HG03354 (cell line): ENCODE data around the gene UHMK1.
"Not testable (repeated sequence)": the region's sequence is repeated elsewhere in the genome, so short reads cannot be mapped to it uniquely, and the experiment has no call there.

Source experiments
- ATAC-seq: cut with Tn5 transposase; IDR thresholded peaks from one replicate; pipeline ENCODE4 v1.9.1; 2021; ENCODE audit warnings: mild to moderate bottlenecking; ENCODE audit not compliant: unreplicated experiment, poor library complexity, severe bottlenecking

The UHMK1 gene, protein sequence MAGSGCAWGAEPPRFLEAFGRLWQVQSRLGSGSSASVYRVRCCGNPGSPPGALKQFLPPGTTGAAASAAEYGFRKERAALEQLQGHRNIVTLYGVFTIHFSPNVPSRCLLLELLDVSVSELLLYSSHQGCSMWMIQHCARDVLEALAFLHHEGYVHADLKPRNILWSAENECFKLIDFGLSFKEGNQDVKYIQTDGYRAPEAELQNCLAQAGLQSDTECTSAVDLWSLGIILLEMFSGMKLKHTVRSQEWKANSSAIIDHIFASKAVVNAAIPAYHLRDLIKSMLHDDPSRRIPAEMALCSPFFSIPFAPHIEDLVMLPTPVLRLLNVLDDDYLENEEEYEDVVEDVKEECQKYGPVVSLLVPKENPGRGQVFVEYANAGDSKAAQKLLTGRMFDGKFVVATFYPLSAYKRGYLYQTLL

DNA sequence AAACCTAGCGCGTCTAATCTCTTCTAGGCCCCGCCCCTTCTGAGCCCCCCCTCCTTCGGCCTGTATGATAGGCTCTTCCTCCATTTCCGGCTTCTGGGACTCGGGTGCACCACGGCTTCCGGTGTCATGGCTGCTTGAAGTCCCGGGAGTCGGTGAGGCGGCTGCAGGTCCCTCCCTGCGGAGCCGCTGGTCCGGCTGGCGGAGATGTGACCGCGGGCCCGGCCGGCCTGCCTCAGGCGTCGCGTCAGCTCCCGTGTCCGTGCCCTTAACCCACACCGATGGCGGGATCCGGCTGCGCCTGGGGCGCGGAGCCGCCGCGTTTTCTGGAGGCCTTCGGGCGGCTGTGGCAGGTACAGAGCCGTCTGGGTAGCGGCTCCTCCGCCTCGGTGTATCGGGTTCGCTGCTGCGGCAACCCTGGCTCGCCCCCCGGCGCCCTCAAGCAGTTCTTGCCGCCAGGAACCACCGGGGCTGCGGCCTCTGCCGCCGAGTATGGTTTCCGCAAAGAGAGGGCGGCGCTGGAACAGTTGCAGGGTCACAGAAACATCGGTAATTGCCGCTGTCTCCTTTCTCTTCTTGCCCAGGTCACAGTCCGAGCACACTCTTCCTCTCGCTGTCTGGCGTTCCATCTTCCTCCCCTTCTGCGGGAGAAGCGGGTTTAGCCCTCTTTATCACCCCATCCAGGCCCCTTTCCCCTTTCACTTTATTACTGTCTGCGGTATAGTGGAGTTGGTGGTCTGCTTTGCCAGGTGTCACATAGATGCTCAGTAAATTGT, at the start of gene UHMK1:
UHMK1 (plus strand) TSS at position 96 of the 773 bp plus-strand sequence; CDS start at position 279, 183 bp downstream.
- ATAC-seq: peak; percentile 98

DNA sequence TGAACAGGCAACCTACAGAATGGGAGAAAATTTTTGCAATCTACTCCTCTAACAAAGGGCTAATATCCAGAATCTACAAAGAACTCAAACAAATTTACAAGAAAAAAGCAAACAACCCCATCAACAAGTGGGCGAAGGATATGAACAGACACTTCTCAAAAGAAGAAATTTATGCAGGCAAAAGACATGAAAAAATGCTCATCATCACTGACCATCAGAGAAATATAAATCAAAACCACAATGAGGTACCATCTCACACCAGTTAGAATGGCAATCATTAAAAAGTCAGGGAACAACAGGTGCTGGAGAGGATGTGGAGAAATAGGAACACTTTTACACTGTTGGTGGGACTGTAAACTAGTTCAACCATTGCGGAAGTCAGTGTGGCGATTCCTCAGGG, 43.3 kb upstream of the UHMK1 start:
- not testable (repeated sequence) for ATAC-seq

DNA sequence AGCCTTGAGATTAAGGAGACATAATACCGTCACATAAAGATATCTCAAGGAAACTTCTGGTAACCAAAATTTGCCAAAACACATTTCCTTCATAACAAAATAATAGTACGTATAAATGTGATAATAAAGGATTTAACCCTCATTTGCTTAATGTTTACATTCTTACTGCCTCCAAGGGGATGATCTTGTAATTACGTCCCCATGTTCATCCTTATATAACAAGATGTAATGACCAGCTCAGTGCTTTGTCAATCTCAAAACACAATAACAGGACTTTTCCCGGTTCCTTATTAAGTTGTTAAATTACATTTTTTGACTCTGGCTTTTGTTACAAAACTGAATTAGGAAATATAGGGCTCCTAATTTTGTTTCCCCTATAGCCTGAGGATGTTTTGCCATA, 41.3 kb upstream of the UHMK1 start:
- no peak for ATAC-seq

DNA sequence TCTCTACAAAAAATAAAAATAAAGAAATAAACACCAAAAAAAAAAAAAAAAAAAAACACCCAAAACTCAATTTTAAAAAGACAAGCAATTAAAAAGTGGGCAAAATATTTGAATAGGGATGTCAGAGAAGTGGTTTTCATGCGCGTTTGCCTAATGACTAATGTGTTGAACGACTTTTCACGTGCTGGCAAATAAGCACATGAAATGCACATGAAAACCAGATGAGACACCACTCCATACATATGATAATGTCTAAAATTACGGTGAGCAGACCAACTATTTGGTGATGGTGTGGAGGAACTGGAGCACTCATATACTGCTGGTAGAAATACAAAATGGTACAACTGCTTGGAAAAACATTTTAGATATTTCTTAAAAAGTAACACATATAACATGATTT, 39.4 kb upstream of the UHMK1 start:
- ATAC-seq: no peak

DNA sequence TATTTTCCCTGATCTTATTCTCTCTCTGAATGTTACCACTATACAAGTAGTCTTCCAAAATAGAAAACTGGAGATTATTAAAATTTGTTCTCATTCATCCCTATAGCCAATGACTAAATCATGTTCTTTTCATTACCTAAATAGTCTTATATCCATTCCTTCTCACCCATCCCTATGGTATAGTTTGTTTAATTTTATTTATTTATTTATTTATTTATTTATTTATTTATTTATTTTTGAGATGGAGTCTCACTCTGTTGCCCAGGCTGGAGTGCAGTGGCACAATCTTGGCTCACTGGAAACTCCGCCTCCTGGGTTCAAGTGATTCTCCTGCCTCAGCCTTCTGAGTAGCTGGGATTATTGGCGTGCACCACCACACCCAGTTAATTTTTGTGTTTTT, 35.2 kb upstream of the UHMK1 start:
- ATAC-seq: not testable (repeated sequence)

DNA sequence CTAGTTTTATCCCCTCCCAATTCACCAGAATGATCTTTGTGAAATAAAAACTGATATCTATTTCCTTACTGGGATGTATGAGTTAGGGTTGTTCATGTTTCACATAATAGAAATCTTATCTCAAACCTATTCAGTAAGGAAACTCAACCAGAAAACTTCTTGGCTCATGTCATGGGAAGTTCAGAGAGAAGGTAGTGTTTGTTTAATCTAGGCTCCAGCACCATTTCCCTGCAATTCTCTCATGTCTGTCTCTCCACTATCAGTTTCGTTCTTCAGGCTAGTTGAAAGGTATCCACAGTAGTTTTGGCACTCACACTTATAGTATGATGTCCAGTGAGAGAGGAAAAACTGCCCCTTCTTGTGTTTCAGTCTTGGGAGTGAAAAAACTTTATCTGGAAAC, 34.6 kb upstream of the UHMK1 start:
- no peak for ATAC-seq

DNA sequence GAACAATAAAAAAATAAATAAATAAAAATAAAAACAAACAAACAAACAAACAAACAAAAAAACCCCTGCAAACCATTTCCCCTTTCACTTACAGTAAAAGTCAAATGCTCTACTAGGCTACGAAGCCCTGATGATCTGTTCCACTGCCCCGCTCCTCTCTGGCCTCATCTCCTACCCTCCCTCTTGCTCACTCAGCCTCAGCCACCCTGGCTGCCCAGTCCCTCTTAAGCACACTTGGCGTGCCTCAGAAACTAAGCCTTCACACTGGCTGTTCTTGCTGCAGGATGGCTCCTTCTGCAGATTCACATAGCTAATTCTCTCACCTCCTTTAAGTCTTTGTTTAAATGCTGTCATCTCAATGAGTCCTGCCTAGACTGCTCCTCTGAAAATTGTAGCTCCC, 30.8 kb upstream of the UHMK1 start:
- no peak for ATAC-seq

DNA sequence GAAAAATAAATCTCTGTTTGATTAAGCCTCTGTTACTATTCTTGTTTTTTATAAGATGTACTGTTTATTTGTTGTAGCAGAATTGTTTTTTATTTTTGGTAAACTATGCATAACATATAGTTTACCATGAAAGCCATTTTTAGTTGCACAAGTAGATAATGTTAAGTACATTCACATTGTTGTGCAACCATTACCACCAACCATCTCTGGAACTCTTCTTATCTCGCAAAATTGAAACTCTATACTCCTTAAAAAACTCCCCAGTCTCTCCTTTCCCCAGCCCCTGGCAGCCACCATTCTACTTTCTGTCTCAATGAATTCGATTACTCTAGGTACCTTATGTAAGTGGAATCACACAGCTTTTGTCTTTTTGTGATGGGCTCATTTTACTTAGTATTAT, 27.4 kb upstream of the UHMK1 start:
- no peak for ATAC-seq

DNA sequence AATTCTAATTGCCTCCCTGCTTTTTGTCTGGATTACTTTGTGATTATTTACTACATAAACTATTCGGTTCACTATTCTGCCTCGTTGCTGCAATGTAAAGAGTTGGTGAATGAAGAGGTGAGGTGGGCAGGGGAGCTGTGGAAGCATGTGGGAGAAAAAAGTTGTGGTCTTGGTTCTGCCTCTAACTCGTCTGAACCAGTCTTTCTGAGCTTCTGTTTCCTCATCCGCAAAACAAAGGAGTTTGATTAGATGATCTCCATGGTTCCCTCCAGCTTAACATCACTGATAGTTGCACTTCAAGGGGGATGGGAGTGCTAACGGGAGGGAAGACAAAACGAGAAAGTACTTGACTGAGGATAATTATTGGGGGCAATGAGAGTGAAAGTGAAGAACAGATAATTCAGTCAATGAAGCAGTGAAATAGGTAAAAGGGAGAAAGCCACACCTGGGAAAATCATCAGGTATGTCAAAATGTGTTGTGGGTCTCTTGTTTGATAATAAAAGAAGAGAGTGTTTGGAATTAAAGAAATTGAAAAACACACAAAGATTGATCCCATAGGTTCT, 26.2 kb upstream of the UHMK1 start:
- no peak for ATAC-seq

DNA sequence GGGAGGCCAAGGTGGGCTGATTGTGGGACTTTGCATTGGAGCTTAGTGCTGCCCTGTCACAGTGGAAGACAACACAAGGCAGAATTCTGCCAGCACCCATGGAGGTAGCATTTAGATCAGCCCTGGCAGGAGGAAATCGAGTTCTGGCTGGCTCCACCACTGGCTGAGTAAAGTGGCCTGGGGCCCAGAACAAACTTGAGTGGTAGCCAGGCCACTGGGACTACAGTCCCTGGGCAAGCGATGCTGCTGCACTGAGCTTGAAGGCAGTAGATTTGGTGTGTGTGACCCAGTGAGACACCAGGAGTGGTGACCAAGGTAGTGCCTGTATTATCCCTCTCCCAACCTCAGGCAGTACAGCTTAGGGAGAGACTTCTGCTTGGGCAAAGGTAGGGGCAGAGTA, 22.5 kb upstream of the UHMK1 start:
- ATAC-seq: no peak

DNA sequence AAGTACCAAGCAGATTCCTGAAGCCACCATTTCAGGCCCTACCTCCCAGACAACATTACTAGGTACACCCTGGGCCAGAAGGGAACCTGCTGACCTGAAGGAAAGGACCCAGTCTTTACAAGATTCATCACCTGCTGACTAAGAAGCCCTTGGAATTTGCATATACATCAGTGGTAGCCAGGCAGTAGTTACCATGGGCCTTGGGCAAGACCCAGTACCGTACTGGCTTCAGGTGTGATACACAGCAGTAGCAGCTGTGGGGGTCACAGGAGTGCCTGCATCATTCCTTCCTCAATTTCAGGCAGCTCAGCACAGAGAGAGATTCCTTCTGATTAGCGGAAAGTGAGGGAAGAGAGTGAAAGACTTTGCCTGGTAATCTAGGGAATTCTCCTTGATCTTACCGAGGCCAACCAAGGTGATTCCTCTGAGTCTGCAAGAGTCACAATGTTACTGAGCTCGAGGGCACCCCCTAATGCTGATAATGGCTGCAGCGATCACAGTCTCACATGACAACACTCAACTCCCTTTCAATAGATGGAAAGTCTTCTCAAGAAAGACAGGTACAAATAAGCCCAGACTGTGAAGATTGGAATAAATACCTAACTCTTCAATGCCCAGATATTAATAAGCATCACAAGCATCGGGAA, 22.0 kb upstream of the UHMK1 start:
- ATAC-seq: no peak

DNA sequence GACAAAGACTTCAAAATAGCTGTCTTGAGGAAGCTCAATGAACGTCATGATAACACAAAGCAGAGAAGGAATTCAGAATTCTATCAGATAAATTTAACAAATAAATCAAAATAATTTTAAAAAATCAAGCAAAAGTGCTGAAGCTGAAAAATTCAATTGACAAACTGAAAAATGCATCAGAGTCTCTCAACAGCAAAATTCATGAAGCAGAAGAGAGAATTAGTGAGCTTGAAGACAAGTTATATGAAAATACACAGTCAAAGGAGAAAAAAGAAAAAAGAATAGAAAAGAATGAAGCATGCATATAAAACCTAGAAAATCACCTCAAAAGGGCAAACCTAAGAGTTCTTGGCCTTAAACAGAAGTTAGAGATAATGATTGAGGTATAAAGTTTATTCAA, 21.0 kb upstream of the UHMK1 start:
- ATAC-seq: no peak

DNA sequence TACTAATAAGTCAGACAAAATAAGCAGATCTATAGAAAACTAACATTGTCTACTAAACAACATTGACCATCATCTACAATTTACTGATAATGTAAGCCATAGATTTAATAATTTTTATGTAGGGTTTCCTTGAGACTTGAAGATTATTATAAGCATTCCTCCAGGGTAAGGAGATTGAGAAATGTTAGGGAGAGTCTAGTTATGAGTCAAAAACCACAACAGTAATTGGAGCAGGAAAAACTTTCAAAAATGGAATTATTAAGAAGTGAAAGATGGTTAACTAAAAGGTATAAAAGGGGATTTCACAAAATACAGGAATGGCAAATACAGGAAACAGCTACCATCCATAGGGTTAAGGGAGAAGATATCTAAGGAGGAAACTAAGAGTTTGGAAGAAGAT, 12.4 kb upstream of the UHMK1 start:
- no peak for ATAC-seq

DNA sequence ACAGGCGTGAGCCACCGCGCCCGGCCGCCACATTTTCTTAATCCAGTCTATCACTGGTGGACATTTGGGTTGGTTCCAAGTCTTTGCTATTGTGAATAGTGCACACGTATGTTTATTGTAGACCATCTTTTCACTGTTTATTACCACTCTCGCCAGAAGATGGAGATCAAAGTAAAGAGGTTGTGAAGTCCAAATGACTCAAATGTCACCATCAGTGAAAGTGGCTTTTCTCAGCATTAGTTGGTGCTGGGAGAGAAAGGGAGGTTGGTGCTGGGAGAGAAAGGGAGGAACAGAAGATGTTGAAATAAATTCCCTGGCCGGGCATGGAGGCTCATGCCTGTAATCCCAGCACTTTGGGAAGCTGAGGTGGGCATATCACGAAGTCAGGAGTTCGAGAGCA, 10.4 kb upstream of the UHMK1 start:
- no peak for ATAC-seq

DNA sequence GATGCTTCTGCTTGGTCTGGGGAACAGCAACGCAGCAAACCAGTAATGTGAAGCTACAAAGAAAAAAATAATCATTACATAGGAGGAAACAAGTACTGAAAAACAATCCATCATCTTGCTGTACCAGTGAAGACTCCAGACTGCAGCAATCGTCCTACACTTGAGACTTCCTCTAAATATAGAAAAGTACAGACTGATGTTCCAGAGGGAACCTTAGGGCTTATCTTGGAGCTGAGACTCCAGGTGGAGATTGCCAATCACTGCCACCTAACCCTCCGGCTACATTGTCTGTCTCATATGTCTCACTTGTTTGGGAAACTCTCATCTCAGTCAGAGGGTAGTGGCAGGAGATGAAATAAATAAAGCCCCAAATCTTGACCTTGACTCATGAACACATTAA, 9.4 kb upstream of the UHMK1 start:
- no peak for ATAC-seq

DNA sequence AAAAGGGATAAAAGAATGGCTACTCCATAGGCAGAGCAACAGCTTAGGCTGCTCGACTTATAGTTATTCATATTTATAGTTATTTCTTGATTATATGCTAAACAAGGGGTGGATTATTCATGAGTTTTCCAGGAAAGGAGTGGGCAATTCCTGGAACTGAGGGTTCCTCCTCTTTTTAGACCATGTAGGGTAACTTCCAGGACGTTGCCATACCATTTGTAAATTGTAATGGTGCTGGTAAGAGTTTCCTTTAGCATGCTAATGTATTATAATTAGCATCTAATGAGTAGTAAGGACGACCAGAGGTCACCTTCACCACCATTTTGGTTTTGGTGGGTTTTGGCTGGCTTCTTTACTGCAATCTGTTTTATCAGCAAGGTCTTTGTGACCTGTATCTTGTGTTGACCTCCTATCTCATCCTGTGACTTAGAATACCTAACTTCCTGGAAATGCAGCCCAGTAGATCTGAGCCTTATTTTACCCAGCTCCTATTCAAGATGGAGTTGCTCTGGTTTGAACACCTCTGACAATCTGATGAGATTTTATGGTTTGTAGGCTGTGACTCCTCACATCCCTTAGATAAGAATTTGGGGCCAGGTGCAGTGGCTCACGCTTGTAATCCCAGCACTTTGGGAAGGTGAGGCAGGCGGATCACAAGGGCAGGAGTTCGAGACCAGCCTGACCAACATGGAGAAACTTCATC, 1.9 kb upstream of the UHMK1 start:
- not testable (repeated sequence) for ATAC-seq

DNA sequence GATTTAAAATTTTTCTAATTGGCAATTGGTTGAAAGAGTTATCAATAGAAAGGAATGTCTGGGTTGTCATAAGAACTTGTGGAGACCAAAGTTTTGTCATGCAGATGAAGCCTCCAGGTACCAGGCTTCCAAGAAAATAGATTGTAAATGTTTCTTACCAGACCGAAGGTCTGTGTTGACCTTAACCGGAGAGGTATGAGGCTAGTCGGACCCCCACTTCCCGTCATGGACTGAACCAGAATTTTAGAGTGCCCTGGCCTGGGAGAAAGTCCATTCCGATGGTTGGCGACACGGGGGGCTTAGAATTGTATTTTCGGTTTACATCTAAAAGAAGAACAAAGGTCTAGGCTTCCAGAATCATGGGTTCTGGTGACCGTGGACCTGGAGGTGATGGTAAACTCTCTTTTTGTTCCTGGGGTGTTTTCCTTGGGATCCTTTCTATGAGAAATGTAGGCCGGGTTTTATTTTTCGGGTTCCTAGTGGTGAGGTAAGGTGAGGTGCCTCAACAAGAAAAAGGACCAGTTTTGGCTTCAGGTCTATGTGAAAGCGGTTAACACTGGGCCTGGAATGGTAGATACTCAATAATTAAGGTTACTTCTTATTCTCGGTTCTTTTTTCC, 405 bp upstream of the UHMK1 start:
- ATAC-seq: no peak

DNA sequence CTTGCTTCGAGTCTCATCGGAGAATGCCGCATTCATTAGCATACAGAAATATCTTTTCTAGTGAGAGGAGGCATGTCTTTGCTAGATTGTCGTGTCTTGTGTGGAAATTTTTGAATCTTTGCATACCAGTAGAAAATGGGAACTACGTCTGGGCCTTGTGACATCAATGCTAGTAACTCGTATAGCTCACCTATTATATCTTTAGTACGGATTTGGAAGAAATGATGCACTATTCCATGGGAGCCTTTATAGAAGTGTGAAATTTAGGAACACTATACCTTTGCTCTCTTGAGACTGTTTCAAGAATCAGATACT, 835 bp downstream of the UHMK1 start:
- peak; percentile 22 for ATAC-seq

DNA sequence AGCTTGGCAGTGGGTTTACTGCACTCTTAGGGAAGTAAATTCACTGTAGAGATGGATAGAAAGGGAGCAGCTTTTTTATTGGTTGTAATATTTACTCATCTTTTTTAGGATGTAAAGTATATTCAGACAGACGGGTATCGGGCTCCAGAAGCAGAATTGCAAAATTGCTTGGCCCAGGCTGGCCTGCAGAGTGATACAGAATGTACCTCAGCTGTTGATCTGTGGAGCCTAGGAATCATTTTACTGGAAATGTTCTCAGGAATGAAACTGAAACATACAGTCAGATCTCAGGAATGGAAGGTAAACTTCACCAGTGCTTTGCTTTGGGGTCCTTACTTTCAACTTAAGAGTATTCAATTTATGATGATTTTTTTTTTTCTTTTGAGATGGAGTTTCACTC, 3.2 kb downstream of the UHMK1 start:
- ATAC-seq: no peak

DNA sequence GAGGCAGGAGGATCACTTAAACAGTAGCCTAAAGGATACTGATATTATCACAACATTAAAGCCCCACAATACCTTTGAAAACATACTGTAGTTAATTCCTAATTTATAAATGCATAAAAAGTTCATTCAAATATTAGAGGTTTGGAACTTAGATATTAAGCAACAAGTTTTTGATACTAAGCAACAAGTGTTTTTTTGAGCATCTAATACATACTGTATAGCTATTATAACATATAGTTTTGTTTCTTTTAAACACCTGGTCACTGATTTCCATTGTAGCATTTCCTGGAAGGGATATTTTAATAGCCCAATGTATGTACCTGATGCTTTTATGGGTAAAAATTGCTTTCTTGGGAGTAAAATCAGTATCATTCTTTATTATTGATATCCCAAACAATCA, 4.5 kb downstream of the UHMK1 start:
- ATAC-seq: no peak
